HepG2 (cell line): ENCODE measurements around the gene PLCXD1. TPM values are rescaled to one million over a fixed set of nuclear protein-coding genes. Genes with fewer than 3 reads are reported as not detected.

Source experiments
- ARNTL ChIP-seq: sonication (generic); formaldehyde crosslinking; IDR thresholded peaks from 2 replicates; pipeline ENCODE4 v1.4.0; 2020; ENCODE audit warnings: mild to moderate bottlenecking, missing genetic modification reagents
- CEBPG ChIP-seq: IDR thresholded peaks from 2 replicates; pipeline ENCODE4 v1.6.1; 2016
- GABPB1 ChIP-seq: IDR thresholded peaks from 2 replicates; pipeline ENCODE4 v1.6.1; 2016; ENCODE audit warnings: mild to moderate bottlenecking, missing genetic modification reagents, moderate library complexity, missing compliant biosample characterization
- NONO ChIP-seq, 2 experiments: fragments of 450-650 bp in 1 of 2; sonication (generic) in 1 of 2; formaldehyde crosslinking in 1 of 2; IDR thresholded peaks in 1 of 2; conservative IDR thresholded peaks in 1 of 2; 2 replicates each; pipeline versions ENCODE4 v1.6.1 to v1.8.0; 2017 to 2022; ENCODE audit warnings: mild to moderate bottlenecking in 1 of 2, missing genetic modification reagents in 1 of 2, moderate library complexity in 1 of 2
- ZBTB7B ChIP-seq: sonication (generic); formaldehyde crosslinking; IDR thresholded peaks from 2 replicates; pipeline ENCODE4 v1.4.0; 2020; ENCODE audit warnings: missing genetic modification reagents
- ZFAT ChIP-seq: sonication (generic); formaldehyde crosslinking; conservative IDR thresholded peaks from 2 replicates; pipeline ENCODE4 v1.8.1; 2023; ENCODE audit warnings: missing genetic modification reagents, inconsistent platforms
- ZFP37 ChIP-seq: sonication (generic); formaldehyde crosslinking; IDR thresholded peaks from 2 replicates; pipeline ENCODE4 v1.4.0; 2020; ENCODE audit warnings: missing genetic modification reagents, borderline replicate concordance
- ZMYM4 ChIP-seq: sonication (generic); formaldehyde crosslinking; IDR thresholded peaks from 2 replicates; pipeline ENCODE4 v1.8.1; 2023; ENCODE audit warnings: mild to moderate bottlenecking, missing genetic modification reagents
- ZNF10 ChIP-seq: sonication (generic); formaldehyde crosslinking; IDR thresholded peaks from 2 replicates; pipeline ENCODE4 v1.4.0; 2020; ENCODE audit warnings: mild to moderate bottlenecking, low read depth, missing genetic modification reagents, borderline replicate concordance
- ZNF790 ChIP-seq: sonication (generic); formaldehyde crosslinking; IDR thresholded peaks from 2 replicates; pipeline ENCODE4 v1.8.0; 2022; ENCODE audit warnings: missing genetic modification reagents, mild to moderate bottlenecking, borderline replicate concordance
- polyA plus RNA-seq, 8 experiments: library from polyadenylated mRNA; depleted of rRNA in 3 of 8; stranded (reverse) in 7 of 8; unstranded in 1 of 8; fragments of >200 nt; fragmentation: Illumina TruSeq in 4 of 8; extraction: Trizol in 4 of 8; gene quantifications; 2 replicates each; pipeline versions ENCODE4 v1.2.1 to v1.2.3, GENCODE V29; 2011 to 2016; ENCODE audit warnings: low read depth in 4 of 8, missing spikeins in 1 of 8, mixed read lengths in 1 of 8; ENCODE audit not compliant: insufficient read depth in 1 of 8
- total RNA-seq, 5 experiments: library from RNA; depleted of rRNA; stranded (reverse); fragments of >200 nt; fragmentation: Illumina TruSeq; extraction: Trizol; gene quantifications; 2 replicates each; pipeline ENCODE4 v1.2.3, GENCODE V29; 2016; ENCODE audit warnings: low read depth in 1 of 5
- TF ChIP-seq, protein P1 (sequence below): sonication (generic); formaldehyde crosslinking; IDR thresholded peaks from 2 replicates; pipeline ENCODE4 v1.4.0; 2020; ENCODE audit warnings: missing genetic modification reagents
- TF ChIP-seq, protein P2 (sequence below): sonication (generic); formaldehyde crosslinking; IDR thresholded peaks from 2 replicates; pipeline ENCODE4 v1.4.0; 2020; ENCODE audit warnings: missing genetic modification reagents, borderline replicate concordance
- TF ChIP-seq, protein P3 (sequence below): IDR thresholded peaks from 2 replicates; pipeline ENCODE4 v1.6.1; 2016; ENCODE audit warnings: low read depth, missing genetic modification reagents, missing compliant biosample characterization
- TF ChIP-seq, protein P4 (sequence below): sonication (generic); formaldehyde crosslinking; IDR thresholded peaks from 2 replicates; pipeline ENCODE4 v1.5.1; 2020; ENCODE audit warnings: missing genetic modification reagents, mild to moderate bottlenecking, borderline replicate concordance
- TF ChIP-seq, protein P5 (sequence below): sonication (generic); formaldehyde crosslinking; IDR thresholded peaks from 2 replicates; pipeline ENCODE4 v1.5.1; 2020; ENCODE audit warnings: missing genetic modification reagents, mild to moderate bottlenecking, borderline replicate concordance

Gene PLCXD1
- total and polyA plus RNA-seq, 2 of the 13 experiments (the other 11 are each of a cell fraction or from before 2014, with no cell fraction given) = 87.7 to 153 TPM

DNA sequence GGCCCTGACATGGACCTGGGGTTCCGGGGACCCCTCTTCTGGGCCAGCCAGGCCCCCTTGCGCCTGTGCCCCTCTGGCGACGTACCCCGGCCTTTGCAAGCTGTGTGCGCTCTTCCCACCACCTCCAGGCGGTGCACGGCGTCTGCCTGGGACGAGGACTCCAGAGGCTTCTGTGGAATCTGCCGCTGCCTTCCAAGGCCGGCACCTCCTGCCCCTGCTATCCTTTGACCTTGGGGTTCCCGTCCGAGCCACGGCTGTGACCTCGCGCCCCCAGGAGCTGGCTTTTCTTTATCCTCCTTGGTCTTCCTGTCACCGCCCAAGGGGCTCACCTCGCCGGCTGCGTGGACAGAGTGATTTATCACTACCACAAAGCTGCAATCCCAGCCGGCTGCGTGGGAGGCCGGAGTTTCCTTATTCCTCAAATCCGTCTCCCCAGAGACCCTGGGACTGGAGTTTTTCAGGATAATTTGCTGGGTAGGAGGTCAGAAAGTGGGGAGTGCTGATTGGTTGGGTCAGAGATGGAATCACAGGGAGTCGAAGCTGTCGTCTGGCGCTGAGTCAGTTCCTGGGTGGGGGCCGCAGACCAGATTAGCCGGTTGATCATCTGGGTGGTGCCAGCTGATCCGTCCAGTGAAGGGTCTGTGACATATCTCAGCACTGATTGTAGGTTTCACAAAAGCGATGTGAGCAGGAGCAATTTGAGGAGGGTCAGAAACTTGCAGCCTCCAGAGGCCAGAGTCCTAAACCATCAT is 19.8 kb upstream of the PLCXD1 start (continued):
- TF ChIP-seq NONO (IDR thresholded peaks at IDR 0.05) (no peak), NONO (CRISPR knock-in tag; conservative IDR thresholded peaks at IDR 0.05) (peak; percentile 70), CEBPG (no peak), ZMYM4 (no peak), ZFP37 (CRISPR knock-in tag) (0 out of 2 replicates have a peak, but pooled peaks have one; percentile 35), ZFAT (CRISPR knock-in tag) (peak; percentile 95), GABPB1 (CRISPR knock-in tag) (peak; percentile 59; the same call in 1 of the 2 replicates), ZNF10 (CRISPR knock-in tag) (no peak), ZNF790 (CRISPR knock-in tag) (peak; percentile 41; the same call in 1 of the 2 replicates), ZBTB7B (CRISPR knock-in tag) (0 out of 2 replicates have a peak, but pooled peaks have one; percentile 53), ARNTL (CRISPR knock-in tag) (no peak)
- TF ChIP-seq, protein P1, sequence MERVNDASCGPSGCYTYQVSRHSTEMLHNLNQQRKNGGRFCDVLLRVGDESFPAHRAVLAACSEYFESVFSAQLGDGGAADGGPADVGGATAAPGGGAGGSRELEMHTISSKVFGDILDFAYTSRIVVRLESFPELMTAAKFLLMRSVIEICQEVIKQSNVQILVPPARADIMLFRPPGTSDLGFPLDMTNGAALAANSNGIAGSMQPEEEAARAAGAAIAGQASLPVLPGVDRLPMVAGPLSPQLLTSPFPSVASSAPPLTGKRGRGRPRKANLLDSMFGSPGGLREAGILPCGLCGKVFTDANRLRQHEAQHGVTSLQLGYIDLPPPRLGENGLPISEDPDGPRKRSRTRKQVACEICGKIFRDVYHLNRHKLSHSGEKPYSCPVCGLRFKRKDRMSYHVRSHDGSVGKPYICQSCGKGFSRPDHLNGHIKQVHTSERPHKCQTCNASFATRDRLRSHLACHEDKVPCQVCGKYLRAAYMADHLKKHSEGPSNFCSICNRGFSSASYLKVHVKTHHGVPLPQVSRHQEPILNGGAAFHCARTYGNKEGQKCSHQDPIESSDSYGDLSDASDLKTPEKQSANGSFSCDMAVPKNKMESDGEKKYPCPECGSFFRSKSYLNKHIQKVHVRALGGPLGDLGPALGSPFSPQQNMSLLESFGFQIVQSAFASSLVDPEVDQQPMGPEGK (CRISPR knock-in tag) = peak; percentile 50; the same call in 1 of the 2 replicates
- TF ChIP-seq, protein P2, sequence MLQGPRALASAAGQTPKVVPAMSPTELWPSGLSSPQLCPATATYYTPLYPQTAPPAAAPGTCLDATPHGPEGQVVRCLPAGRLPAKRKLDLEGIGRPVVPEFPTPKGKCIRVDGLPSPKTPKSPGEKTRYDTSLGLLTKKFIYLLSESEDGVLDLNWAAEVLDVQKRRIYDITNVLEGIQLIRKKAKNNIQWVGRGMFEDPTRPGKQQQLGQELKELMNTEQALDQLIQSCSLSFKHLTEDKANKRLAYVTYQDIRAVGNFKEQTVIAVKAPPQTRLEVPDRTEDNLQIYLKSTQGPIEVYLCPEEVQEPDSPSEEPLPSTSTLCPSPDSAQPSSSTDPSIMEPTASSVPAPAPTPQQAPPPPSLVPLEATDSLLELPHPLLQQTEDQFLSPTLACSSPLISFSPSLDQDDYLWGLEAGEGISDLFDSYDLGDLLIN (CRISPR knock-in tag) = no peak
- TF ChIP-seq, protein P3, sequence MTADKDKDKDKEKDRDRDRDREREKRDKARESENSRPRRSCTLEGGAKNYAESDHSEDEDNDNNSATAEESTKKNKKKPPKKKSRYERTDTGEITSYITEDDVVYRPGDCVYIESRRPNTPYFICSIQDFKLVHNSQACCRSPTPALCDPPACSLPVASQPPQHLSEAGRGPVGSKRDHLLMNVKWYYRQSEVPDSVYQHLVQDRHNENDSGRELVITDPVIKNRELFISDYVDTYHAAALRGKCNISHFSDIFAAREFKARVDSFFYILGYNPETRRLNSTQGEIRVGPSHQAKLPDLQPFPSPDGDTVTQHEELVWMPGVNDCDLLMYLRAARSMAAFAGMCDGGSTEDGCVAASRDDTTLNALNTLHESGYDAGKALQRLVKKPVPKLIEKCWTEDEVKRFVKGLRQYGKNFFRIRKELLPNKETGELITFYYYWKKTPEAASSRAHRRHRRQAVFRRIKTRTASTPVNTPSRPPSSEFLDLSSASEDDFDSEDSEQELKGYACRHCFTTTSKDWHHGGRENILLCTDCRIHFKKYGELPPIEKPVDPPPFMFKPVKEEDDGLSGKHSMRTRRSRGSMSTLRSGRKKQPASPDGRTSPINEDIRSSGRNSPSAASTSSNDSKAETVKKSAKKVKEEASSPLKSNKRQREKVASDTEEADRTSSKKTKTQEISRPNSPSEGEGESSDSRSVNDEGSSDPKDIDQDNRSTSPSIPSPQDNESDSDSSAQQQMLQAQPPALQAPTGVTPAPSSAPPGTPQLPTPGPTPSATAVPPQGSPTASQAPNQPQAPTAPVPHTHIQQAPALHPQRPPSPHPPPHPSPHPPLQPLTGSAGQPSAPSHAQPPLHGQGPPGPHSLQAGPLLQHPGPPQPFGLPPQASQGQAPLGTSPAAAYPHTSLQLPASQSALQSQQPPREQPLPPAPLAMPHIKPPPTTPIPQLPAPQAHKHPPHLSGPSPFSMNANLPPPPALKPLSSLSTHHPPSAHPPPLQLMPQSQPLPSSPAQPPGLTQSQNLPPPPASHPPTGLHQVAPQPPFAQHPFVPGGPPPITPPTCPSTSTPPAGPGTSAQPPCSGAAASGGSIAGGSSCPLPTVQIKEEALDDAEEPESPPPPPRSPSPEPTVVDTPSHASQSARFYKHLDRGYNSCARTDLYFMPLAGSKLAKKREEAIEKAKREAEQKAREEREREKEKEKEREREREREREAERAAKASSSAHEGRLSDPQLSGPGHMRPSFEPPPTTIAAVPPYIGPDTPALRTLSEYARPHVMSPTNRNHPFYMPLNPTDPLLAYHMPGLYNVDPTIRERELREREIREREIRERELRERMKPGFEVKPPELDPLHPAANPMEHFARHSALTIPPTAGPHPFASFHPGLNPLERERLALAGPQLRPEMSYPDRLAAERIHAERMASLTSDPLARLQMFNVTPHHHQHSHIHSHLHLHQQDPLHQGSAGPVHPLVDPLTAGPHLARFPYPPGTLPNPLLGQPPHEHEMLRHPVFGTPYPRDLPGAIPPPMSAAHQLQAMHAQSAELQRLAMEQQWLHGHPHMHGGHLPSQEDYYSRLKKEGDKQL (CRISPR knock-in tag) = no peak
- TF ChIP-seq, protein P4, sequence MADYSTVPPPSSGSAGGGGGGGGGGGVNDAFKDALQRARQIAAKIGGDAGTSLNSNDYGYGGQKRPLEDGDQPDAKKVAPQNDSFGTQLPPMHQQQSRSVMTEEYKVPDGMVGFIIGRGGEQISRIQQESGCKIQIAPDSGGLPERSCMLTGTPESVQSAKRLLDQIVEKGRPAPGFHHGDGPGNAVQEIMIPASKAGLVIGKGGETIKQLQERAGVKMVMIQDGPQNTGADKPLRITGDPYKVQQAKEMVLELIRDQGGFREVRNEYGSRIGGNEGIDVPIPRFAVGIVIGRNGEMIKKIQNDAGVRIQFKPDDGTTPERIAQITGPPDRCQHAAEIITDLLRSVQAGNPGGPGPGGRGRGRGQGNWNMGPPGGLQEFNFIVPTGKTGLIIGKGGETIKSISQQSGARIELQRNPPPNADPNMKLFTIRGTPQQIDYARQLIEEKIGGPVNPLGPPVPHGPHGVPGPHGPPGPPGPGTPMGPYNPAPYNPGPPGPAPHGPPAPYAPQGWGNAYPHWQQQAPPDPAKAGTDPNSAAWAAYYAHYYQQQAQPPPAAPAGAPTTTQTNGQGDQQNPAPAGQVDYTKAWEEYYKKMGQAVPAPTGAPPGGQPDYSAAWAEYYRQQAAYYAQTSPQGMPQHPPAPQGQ (CRISPR knock-in tag) = no peak
- TF ChIP-seq, protein P5, sequence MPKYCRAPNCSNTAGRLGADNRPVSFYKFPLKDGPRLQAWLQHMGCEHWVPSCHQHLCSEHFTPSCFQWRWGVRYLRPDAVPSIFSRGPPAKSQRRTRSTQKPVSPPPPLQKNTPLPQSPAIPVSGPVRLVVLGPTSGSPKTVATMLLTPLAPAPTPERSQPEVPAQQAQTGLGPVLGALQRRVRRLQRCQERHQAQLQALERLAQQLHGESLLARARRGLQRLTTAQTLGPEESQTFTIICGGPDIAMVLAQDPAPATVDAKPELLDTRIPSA = no peak
